ENCODE measurements around the gene MAD1L1.
"Not testable (repeated sequence)": the region's sequence is repeated elsewhere in the genome, so short reads cannot be mapped to it uniquely, and the experiment has no call there.

Gene MAD1L1

GRCh38 chr7:1824882-1825646 lies 407.7 kb downstream of the MAD1L1 start:
- DNase-seq = not testable (repeated sequence)

GRCh38 chr7:1824151-1824881 lies 408.4 kb downstream of the MAD1L1 start:
- DNase-seq = peak in 1 of 5 experiments; percentile 27

GRCh38 chr7:1823376-1824150 lies 409.2 kb downstream of the MAD1L1 start:
- DNase-seq = no peak

GRCh38 chr7:1819259-1819841 lies 413.4 kb downstream of the MAD1L1 start:
- peak in 1 of 5 experiments; percentile 26 for DNase-seq

- no peak for DNase-seq
Measured at GRCh38 chr7:1818575-1819258, 414.0 kb downstream of the MAD1L1 start.

- DNase-seq = no peak
Measured at GRCh38 chr7:1817061-1817712, 415.6 kb downstream of the MAD1L1 start.

GRCh38 chr7:1816451-1816850 lies 416.3 kb downstream of the MAD1L1 start:
- DNase-seq = not testable (repeated sequence)

- not testable (repeated sequence) for DNase-seq
Measured at GRCh38 chr7:1815551-1816281, 417.0 kb downstream of the MAD1L1 start.

GRCh38 chr7:1815051-1815481 lies 417.7 kb downstream of the MAD1L1 start:
- DNase-seq = no peak

- no peak for DNase-seq
Measured at GRCh38 chr7:1814089-1814811, 418.5 kb downstream of the MAD1L1 start.

GRCh38 chr7:1813394-1814088 lies 419.2 kb downstream of the MAD1L1 start:
- DNase-seq = no peak

- DNase-seq = peak in 1 of 5 experiments; percentile 30
Measured at GRCh38 chr7:1812509-1813393, 420.0 kb downstream of the MAD1L1 start.

GRCh38 chr7:1811850-1812508 lies 420.8 kb downstream of the MAD1L1 start:
- DNase-seq = no peak

- DNase-seq = no peak
Measured at GRCh38 chr7:1810961-1811849, 421.5 kb downstream of the MAD1L1 start.

- no peak for DNase-seq
Measured at GRCh38 chr7:1810521-1810920, 422.2 kb downstream of the MAD1L1 start.

- no peak for DNase-seq
Measured at GRCh38 chr7:1809601-1810258, 423.0 kb downstream of the MAD1L1 start.

Data from T-helper 2 cell (primary cell).